ENCODE data around the gene BMP6. TPM values are rescaled to one million over a fixed set of nuclear protein-coding genes. Genes with fewer than 3 reads are reported as not detected.

The BMP6 gene
- total RNA-seq, 1 experiment from 2014 or later = 1.6 TPM

DNA sequence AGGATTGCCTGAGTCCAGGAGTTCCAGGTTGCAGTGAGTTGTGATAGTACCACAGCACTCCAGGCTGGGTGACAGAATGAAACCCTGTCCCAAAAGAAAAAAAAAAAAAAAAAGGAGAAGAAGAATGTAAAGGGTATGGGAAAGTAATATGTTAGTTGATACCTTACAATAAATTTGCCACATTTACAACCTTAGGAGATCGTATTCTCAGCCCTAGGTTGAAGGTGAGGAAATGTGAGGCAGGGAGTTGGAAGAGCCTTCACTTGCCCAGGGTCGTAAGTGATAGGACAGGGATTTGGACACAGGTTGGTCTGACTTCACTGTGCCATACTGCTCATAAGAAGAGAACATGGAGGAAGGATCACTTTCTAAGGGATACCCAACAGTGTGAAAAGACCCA, 68.6 kb downstream of the BMP6 start:
- no peaks in the 10 kb centered on the region for H3K9me2 ChIP-seq (ENCODE audit: insufficient read depth)
- intact Hi-C loops (cut with micrococcal nuclease) = no loop called here
- no peak overlapping the region for H3K4me3 ChIP-seq (replicated peaks in 1 of 2; ENCODE audit: low read depth in 1 of 2, low read length in 2 of 2)
- ATAC-seq = no peak
- H3K4me2 ChIP-seq (ENCODE audit: low read length) = no peak overlapping the region
- CTCF ChIA-PET = no interaction called here
- H3K79me2 ChIP-seq (ENCODE audit: insufficient read depth, low read length) = no peaks in the 10 kb centered on the region
- no TSS peak for BruUV-seq (replicated peaks)
- H3K27ac ChIP-seq (ENCODE audit: low read depth, low read length) = no peak overlapping the region
- DNase-seq (ENCODE audit: low read depth, low spot score) = no peak
- no peak for TF ChIP-seq EZH2 (IDR thresholded peaks at IDR 0.05)
- no peak for TF ChIP-seq EZH2phosphoT487 (IDR thresholded peaks at IDR 0.05; ENCODE audit: borderline replicate concordance)
- no peak for TF ChIP-seq CBX3 (IDR thresholded peaks at IDR 0.05; ENCODE audit: low read depth)
- TF ChIP-seq, protein P1, sequence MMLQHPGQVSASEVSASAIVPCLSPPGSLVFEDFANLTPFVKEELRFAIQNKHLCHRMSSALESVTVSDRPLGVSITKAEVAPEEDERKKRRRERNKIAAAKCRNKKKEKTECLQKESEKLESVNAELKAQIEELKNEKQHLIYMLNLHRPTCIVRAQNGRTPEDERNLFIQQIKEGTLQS (IDR thresholded peaks at IDR 0.05) = no peak
- TF ChIP-seq POLR2A (IDR thresholded peaks at IDR 0.05; ENCODE audit: borderline replicate concordance, extremely low read depth, insufficient read depth, insufficient read length) = no peak
- TF ChIP-seq SP1 (IDR thresholded peaks at IDR 0.05; ENCODE audit: low read depth) = no peak
- TF ChIP-seq, protein P2, sequence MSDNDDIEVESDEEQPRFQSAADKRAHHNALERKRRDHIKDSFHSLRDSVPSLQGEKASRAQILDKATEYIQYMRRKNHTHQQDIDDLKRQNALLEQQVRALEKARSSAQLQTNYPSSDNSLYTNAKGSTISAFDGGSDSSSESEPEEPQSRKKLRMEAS (IDR thresholded peaks at IDR 0.05) = no peak
- no peak for TF ChIP-seq RAD21 (IDR thresholded peaks at IDR 0.05; ENCODE audit: low read depth)
- no peak for TF ChIP-seq JUND (IDR thresholded peaks at IDR 0.05)
- TF ChIP-seq SIN3A (IDR thresholded peaks at IDR 0.05; ENCODE audit: low read depth) = no peak
- no peak for TF ChIP-seq ZNF274 (IDR thresholded peaks at IDR 0.05; ENCODE audit: low read depth, low read length)
- TF ChIP-seq, protein P3, sequence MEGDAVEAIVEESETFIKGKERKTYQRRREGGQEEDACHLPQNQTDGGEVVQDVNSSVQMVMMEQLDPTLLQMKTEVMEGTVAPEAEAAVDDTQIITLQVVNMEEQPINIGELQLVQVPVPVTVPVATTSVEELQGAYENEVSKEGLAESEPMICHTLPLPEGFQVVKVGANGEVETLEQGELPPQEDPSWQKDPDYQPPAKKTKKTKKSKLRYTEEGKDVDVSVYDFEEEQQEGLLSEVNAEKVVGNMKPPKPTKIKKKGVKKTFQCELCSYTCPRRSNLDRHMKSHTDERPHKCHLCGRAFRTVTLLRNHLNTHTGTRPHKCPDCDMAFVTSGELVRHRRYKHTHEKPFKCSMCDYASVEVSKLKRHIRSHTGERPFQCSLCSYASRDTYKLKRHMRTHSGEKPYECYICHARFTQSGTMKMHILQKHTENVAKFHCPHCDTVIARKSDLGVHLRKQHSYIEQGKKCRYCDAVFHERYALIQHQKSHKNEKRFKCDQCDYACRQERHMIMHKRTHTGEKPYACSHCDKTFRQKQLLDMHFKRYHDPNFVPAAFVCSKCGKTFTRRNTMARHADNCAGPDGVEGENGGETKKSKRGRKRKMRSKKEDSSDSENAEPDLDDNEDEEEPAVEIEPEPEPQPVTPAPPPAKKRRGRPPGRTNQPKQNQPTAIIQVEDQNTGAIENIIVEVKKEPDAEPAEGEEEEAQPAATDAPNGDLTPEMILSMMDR (IDR thresholded peaks at IDR 0.05 in 2 of 3, conservative IDR thresholded peaks at IDR 0.05 in 1 of 3; ENCODE audit: borderline replicate concordance in 1 of 3, insufficient read depth in 1 of 3, low read depth in 2 of 3, low read length in 2 of 3) = no peak
- no peak for TF ChIP-seq FOSL1 (IDR thresholded peaks at IDR 0.05; ENCODE audit: low read depth)
- TF ChIP-seq SRF (IDR thresholded peaks at IDR 0.05; ENCODE audit: low read depth) = no peak
- no peak for TF ChIP-seq ELF1 (IDR thresholded peaks at IDR 0.05; ENCODE audit: borderline replicate concordance, low read depth)
- no peak overlapping the region for H2AFZ ChIP-seq (ENCODE audit: low read depth, low read length, poor library complexity, severe bottlenecking)
- no peaks in the 10 kb centered on the region for H4K20me1 ChIP-seq (ENCODE audit: insufficient read depth)
- H3K36me3 ChIP-seq (ENCODE audit: control insufficient read depth in 1 of 2, insufficient read depth in 2 of 2, low read length in 2 of 2) = no peaks in the 10 kb centered on the region
- no peak overlapping the region for H3K9ac ChIP-seq (ENCODE audit: low read length)
- H3K4me1 ChIP-seq (ENCODE audit: control insufficient read depth in 1 of 2, insufficient read depth in 2 of 2, low read length in 2 of 2) = no peaks in the 10 kb centered on the region
- POLR2A ChIA-PET = no interaction called here
- peaks cover 35% of the 10 kb centered on the region for H3K27me3 ChIP-seq (ENCODE audit: insufficient read depth, low read length)
- RAD21 ChIA-PET (ENCODE audit: low non-redundant PET in 1 of 2, low total read pairs in 2 of 2, uncharacterized antibody in 2 of 2, unreplicated experiment in 2 of 2) = no interaction called here
- H3K9me3 ChIP-seq (ENCODE audit: control insufficient read depth in 1 of 2, insufficient read depth in 1 of 2, low read depth in 1 of 2, low read length in 2 of 2) = no peaks in the 10 kb centered on the region

Measured in HCT116 (cell line).